NOMO-1 (cell line): ENCODE measurements around the gene NEURL1B.

ENCODE experiments used
- DNase-seq, 2 experiments: peaks; one replicate each; lab custom pipeline; 2025; ENCODE audit not compliant: unreplicated experiment in 2 of 2; lab: John Stamatoyannopoulos, UW

NEURL1B gene

GRCh38 chr5:172607213-172607793 lies 33.8 kb upstream of the NEURL1B start:
- no peak for DNase-seq

- no peak for DNase-seq
These were observed 32.3 kb upstream of the NEURL1B start for GRCh38 chr5:172608773-172609172.

- no peak for DNase-seq
These were observed 30.4 kb upstream of the NEURL1B start for GRCh38 chr5:172610643-172611042.

GRCh38 chr5:172611913-172612312 lies 29.1 kb upstream of the NEURL1B start:
- DNase-seq, result no peak

DNA sequence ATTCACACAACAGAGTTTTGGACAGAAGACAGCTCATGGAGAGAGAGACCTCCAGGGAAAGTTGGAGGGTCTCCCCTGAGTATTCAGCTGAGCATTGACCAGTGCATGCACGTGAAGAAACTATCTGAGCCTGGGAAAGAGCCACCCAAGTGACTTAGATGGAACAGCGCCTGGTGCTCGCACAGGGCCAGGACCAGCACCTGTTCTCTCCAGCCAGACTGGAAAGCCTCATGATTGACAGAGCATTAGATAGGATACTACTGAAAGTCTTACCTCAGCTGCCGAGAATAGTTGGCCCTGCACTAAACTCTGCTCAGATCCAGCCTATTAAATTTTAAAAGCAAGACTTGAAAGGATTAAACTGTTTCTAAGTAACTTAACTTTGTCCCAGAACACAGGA lies 28.3 kb upstream of the NEURL1B start:
- no peak for DNase-seq

GRCh38 chr5:172616136-172616535 lies 24.9 kb upstream of the NEURL1B start:
- DNase-seq, result no peak

GRCh38 chr5:172616730-172617129 lies 24.3 kb upstream of the NEURL1B start:
- no peak for DNase-seq

DNA sequence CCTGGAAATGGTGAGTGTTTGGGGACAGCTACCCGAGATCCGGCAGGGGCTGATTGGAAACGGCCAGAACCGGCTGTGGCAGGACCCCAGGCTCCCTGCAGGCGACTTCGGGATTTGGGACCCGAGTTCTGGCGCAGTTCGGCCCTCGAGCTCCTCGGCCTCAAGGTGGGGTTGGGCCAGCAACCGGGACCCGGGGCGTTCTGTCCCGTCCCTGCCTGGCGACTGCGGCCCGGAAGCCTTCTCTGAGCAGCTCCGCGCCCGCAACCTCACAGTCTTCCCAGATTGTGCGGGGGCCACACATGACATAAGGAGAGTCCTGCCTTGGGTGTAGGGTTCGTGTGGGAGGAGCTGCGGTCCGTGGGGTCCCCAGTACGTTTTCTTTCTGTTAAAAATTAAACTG lies 23.2 kb upstream of the NEURL1B start:
- no peak for DNase-seq

DNA sequence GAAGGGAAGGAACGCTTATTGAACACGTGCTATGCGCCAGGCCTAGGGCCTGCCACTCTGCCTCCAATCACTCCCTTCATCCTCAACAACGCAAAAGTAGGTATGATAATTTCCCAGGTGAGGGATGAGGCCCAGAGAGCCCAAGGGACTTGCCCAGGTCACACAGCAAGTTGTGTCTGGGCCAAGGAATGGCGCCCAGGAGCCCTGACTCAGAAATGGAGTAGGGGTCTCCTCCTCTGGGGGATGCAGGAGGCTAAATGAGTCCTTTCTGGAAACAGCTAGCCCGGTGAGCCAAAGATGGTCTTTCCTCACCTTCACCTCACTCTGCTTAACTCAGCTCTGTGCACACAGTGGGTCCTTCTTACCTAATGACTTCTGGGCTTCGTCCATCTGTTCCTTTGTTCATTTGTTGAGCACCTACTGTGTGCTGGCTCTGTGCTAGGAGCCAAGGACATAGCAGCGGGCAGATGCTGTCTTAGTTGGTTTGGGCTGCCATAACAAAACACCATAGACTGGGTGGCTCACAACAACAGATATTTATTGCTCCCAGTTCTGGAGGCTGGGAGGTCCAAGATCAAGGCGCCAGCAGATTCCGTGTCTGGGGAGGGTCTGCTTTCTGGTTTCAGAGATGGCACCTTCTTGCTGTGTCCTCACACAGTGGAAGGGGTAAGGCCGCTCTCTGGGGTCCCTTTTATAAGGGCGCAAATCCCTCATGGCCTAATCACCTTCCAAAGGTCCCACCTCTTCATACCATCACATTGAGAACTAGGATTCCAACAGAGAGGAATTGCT lies 22.3 kb upstream of the NEURL1B start:
- DNase-seq, result no peak

DNA sequence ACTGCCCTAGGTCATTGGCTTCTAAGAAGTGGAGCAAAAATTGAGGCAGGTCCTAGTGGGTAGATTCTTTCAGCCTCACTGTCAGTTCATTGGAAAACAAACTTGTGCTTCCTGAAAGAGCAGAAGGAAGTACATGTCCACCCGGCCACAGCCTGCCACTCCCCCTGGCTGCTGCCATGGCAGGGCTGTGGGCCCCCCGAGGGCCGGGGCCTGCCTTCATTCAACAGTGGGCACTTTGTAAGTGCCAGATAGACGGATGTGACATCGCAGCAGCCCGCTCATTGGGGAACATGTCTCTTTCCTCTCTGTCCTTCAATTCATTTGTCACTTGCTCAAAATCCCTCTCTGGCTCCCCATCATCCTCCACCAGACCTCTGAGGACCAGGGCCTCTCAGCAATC lies 20.6 kb upstream of the NEURL1B start:
- no peak for DNase-seq

- DNase-seq, result no peak
These were observed 18.7 kb upstream of the NEURL1B start for GRCh38 chr5:172622091-172623046.

DNA sequence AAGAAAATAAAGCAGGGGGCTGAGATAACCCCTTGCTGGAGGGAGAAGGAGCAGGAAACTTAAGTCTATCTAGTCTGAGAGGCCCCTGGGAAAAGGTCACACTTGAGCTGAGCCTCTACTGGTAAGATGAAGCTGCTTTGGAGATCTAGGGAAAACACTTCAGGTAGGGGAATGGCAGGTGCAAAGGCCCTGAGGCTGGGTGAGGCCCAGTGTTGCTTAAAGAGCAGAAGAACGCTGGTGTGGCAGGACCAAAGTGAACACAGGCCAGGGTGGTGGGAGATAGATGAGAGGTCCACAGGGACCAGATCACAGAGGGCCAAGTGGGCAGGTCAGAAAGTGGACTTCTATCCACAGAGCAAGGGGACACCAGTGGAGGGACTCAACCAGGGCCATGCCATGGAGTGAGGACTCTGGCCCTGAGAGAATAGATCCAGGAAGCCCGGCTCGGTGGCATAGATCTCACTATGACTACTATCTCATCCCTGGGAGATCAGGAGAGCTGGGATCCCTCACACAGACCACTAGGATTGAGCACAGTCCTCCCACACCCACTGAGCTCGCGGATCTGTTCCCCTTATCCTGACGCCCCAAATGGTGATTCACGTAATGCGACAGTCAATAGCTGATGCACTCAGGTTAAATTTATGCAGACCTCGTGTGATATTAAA lies 17.6 kb upstream of the NEURL1B start:
- no peak for DNase-seq

GRCh38 chr5:172624083-172624995 lies 16.7 kb upstream of the NEURL1B start:
- no peak for DNase-seq

GRCh38 chr5:172624996-172625964 lies 15.8 kb upstream of the NEURL1B start:
- DNase-seq, result no peak

GRCh38 chr5:172626031-172626581 lies 15.0 kb upstream of the NEURL1B start:
- DNase-seq, result no peak

DNA sequence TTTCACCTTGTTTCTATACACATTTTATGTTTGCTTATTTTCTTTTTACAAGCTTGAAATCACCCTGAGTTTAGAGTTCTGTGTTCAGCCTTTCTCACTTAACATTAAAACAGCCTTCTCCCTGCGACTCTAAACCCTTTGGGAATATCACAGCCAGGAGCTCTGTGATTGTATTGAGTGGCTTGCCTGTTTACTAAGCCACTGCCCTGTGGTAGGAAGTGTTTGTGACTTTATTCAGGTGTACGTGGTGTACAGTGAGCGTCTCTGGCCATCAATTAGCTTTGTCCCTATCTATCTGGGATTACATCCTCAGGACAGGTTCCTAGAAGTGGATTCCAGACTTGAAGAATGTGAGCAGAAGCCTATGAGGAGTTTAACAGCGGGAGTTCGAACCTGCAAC lies 11.0 kb upstream of the NEURL1B start:
- no peak for DNase-seq

DNA sequence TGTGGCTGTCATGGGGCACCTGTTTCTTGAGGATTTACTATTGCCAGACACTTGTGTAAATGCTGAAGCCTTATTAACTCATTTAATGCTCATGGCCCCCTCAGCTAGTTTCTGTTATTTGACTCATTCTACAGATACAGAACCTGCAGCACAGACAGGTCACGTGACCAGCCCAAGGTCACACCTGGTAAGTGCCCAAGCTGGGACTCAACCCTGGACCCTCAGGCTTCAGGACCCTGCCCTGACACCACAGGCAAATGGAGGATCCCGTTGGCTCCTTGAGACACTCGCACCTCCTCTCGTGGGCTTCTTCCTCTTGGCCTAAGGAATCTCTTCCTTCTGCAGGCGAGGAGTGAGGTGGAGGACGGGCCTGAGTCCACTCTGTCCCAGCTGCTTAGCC lies 10.6 kb upstream of the NEURL1B start:
- no peak for DNase-seq

GRCh38 chr5:172630986-172631385 lies 10.1 kb upstream of the NEURL1B start:
- DNase-seq, result no peak
